H9 (cell line): ENCODE data around the gene MBP. TPM values are rescaled to one million over a fixed set of nuclear protein-coding genes. Genes with fewer than 3 reads are reported as not detected.

Experiments used
- DNase-seq: peaks from one replicate; pipeline ENCODE4 v3.0.0-alpha.2; 2017
- H2AFZ ChIP-seq: one replicate; pipeline ENCODE4 v1.6.1; 2013; ENCODE audit warnings: mild to moderate bottlenecking, low read length, control low read depth, moderate library complexity
- H2AK5ac ChIP-seq: 2 replicates; pipeline ENCODE4 v1.6.1; 2013; ENCODE audit warnings: low read length, control low read depth, mixed read lengths; ENCODE audit not compliant: insufficient read length
- H2BK120ac ChIP-seq: one replicate; pipeline ENCODE4 v1.6.1; 2013; ENCODE audit warnings: low read depth, mild to moderate bottlenecking, low read length, control low read depth, inconsistent platforms; ENCODE audit not compliant: poor library complexity, severe bottlenecking
- H2BK12ac ChIP-seq: 2 replicates; pipeline ENCODE4 v1.6.1; 2013; ENCODE audit warnings: low read length, control low read depth, mixed read lengths, low read depth; ENCODE audit not compliant: insufficient read length
- H2BK15ac ChIP-seq: 2 replicates; pipeline ENCODE4 v1.6.1; 2013; ENCODE audit warnings: low read depth, low read length, control low read depth
- H2BK20ac ChIP-seq: one replicate; pipeline ENCODE4 v1.6.1; 2013; ENCODE audit warnings: low read depth, mild to moderate bottlenecking, low read length, control low read depth, inconsistent platforms; ENCODE audit not compliant: poor library complexity, severe bottlenecking
- H2BK5ac ChIP-seq: 2 replicates; pipeline ENCODE4 v1.6.1; 2013; ENCODE audit warnings: low read length, control low read depth, mixed read lengths; ENCODE audit not compliant: insufficient read length
- H3K14ac ChIP-seq: 2 replicates; pipeline ENCODE4 v1.6.1; 2013; ENCODE audit warnings: low read length, control low read depth; ENCODE audit not compliant: insufficient read depth
- H3K18ac ChIP-seq: 2 replicates; pipeline ENCODE4 v1.6.1; 2013; ENCODE audit warnings: low read depth, mild to moderate bottlenecking, mixed read lengths, low read length, control low read depth; ENCODE audit not compliant: insufficient read length
- H3K23ac ChIP-seq: 2 replicates; pipeline ENCODE4 v1.6.1; 2013; ENCODE audit warnings: low read length, control low read depth, mixed read lengths, low read depth; ENCODE audit not compliant: insufficient read length
- H3K23me2 ChIP-seq: 2 replicates; pipeline ENCODE4 v1.6.1; 2013; ENCODE audit warnings: low read depth, mild to moderate bottlenecking, mixed read lengths, low read length, control low read depth; ENCODE audit not compliant: insufficient read length, poor library complexity, severe bottlenecking
- H3K27ac ChIP-seq: 2 replicates; pipeline ENCODE4 v1.5.1; 2013; ENCODE audit warnings: low read length, control low read depth, mixed read lengths, low read depth; ENCODE audit not compliant: insufficient read length
- H3K27me3 ChIP-seq: 2 replicates; pipeline ENCODE4 v1.6.1; 2013; ENCODE audit warnings: low read length, control low read depth, inconsistent platforms; ENCODE audit not compliant: insufficient read depth
- H3K4ac ChIP-seq: 2 replicates; pipeline ENCODE4 v1.6.1; 2013; ENCODE audit warnings: low read depth, mild to moderate bottlenecking, control low read depth, inconsistent platforms, low read length, moderate library complexity
- H3K4me1 ChIP-seq: 2 replicates; pipeline ENCODE4 v1.6.1; 2013; ENCODE audit warnings: low read length, control low read depth, inconsistent platforms; ENCODE audit not compliant: insufficient read depth
- H3K4me2 ChIP-seq: 2 replicates; pipeline ENCODE4 v1.6.1; 2013; ENCODE audit warnings: low read length, control low read depth, mixed read lengths; ENCODE audit not compliant: insufficient read length, insufficient read depth
- H3K56ac ChIP-seq: 2 replicates; pipeline ENCODE4 v1.6.1; 2013; ENCODE audit warnings: low read depth, mild to moderate bottlenecking, mixed read lengths, low read length, control low read depth; ENCODE audit not compliant: insufficient read length
- H3K79me1 ChIP-seq: 2 replicates; pipeline ENCODE4 v1.6.1; 2013; ENCODE audit warnings: low read depth, mild to moderate bottlenecking, moderate library complexity, low read length, control low read depth, inconsistent platforms; ENCODE audit not compliant: insufficient read depth, poor library complexity, severe bottlenecking
- H3K79me2 ChIP-seq: 2 replicates; pipeline ENCODE4 v1.6.1; 2013; ENCODE audit warnings: low read length, control low read depth, inconsistent platforms; ENCODE audit not compliant: insufficient read depth
- H3K9ac ChIP-seq: 2 replicates; pipeline ENCODE4 v1.6.1; 2013; ENCODE audit warnings: low read length, control low read depth, mixed read lengths; ENCODE audit not compliant: insufficient read length; ENCODE audit errors: extremely low read depth
- H3K9me3 ChIP-seq: one replicate; pipeline ENCODE4 v1.6.1; 2013; ENCODE audit warnings: low read depth, low read length, inconsistent platforms; ENCODE audit not compliant: control insufficient read depth
- H3T11ph ChIP-seq: one replicate; pipeline ENCODE4 v1.6.1; 2013; ENCODE audit warnings: mild to moderate bottlenecking, low read length, control low read depth, inconsistent platforms
- H4K20me1 ChIP-seq: one replicate; pipeline ENCODE4 v1.6.1; 2013; ENCODE audit not compliant: control insufficient read depth, insufficient read length, insufficient read depth
- H4K5ac ChIP-seq: 2 replicates; pipeline ENCODE4 v1.6.1; 2013; ENCODE audit warnings: low read depth, mild to moderate bottlenecking, mixed read lengths, low read length, control low read depth; ENCODE audit not compliant: insufficient read length
- H4K8ac ChIP-seq: replicated peaks from 2 replicates; pipeline ENCODE4 v1.6.1; 2013; ENCODE audit warnings: low read length, control low read depth, mixed read lengths, low read depth; ENCODE audit not compliant: insufficient read length
- H4K91ac ChIP-seq: 2 replicates; pipeline ENCODE4 v1.6.1; 2013; ENCODE audit warnings: low read depth, mild to moderate bottlenecking, moderate library complexity, mixed read lengths, low read length, control low read depth; ENCODE audit not compliant: insufficient read length
- H3K27ac Mint-ChIP-seq, 3 experiments: 2 replicates in 2 of 3; 3 replicates in 1 of 3; pipeline ENCODE4 v1.8.0; 2020 to 2021; ENCODE audit warnings: mixed read lengths in 3 of 3, mild to moderate bottlenecking in 1 of 3, moderate library complexity in 1 of 3
- H3K27me3 Mint-ChIP-seq: 2 replicates; pipeline ENCODE4 v1.8.0; 2021; ENCODE audit warnings: low read depth, mild to moderate bottlenecking, moderate library complexity, mixed read lengths
- H3K36me3 Mint-ChIP-seq, 3 experiments: 2 replicates in 2 of 3; 3 replicates in 1 of 3; pipeline ENCODE4 v1.8.0; 2020 to 2021; ENCODE audit warnings: low read depth in 3 of 3, mixed read lengths in 3 of 3; ENCODE audit not compliant: insufficient read depth in 1 of 3
- H3K4me1 Mint-ChIP-seq, 2 experiments: 2 replicates each; pipeline ENCODE4 v1.8.0; 2020; ENCODE audit warnings: mixed read lengths in 2 of 2
- H3K4me3 Mint-ChIP-seq, 2 experiments: 2 replicates in 1 of 2; 3 replicates in 1 of 2; pipeline ENCODE4 v1.8.0; 2020 to 2021; ENCODE audit warnings: mild to moderate bottlenecking in 2 of 2, mixed read lengths in 2 of 2, moderate library complexity in 1 of 2
- H3K9me3 Mint-ChIP-seq, 2 experiments: 2 replicates in 1 of 2; 3 replicates in 1 of 2; pipeline ENCODE4 v1.8.0; 2020; ENCODE audit warnings: mild to moderate bottlenecking in 2 of 2, mixed read lengths in 2 of 2, moderate library complexity in 1 of 2
- CTCF ChIP-seq: fragments of 200-600 bp; sonication (generic); conservative IDR thresholded peaks from 3 replicates; pipeline ENCODE4 v1.8.0; 2021; ENCODE audit warnings: antibody characterized with exemption, mild to moderate bottlenecking
- WGBS: extraction: QIAGEN DNeasy Blood & Tissue Kit; methylation state at CpG from one replicate; pipeline ENCODE4 v1.1.7; 2013; ENCODE audit warnings: missing lambda C conversion rate, low lambda C conversion rate, mixed read lengths; ENCODE audit not compliant: insufficient read length; ENCODE audit errors: extremely low coverage; 5-methylcytosine and 5-hydroxymethylcytosine counted together
- total RNA-seq: library from RNA; stranded (reverse); gene quantifications from 2 replicates; pipeline ENCODE4 v1.2.1, GENCODE V29; 2021

The MBP gene
- total RNA-seq, 1 experiment from 2014 or later = 8.6 TPM

- Histone ChIP-seq H3K4me1 (peaks cover 3% of the 10 kb centered on the region; the same call in 1 of the 2 replicates), H3K9me3 (no peaks in the 10 kb centered on the region), H2BK20ac (no peak overlapping the region), H2AFZ (no peak overlapping the region), H3K56ac (no peak overlapping the region), H3K27ac (no peak overlapping the region), H3K18ac (no peak overlapping the region), H2AK5ac (no peak overlapping the region), H2BK15ac (no peak overlapping the region), H3T11ph (no peak overlapping the region), H4K91ac (no peak overlapping the region), H3K4ac (no peak overlapping the region), H3K27me3 (no peaks in the 10 kb centered on the region), H3K23ac (no peak overlapping the region), H3K4me2 (no peak overlapping the region), H4K8ac (no peak overlapping the region), H3K79me1 (no peaks in the 10 kb centered on the region), H2BK5ac (no peak overlapping the region), H3K14ac (no peak overlapping the region), H2BK120ac (no peak overlapping the region), H3K9ac (no peak overlapping the region), H3K79me2 (no peaks in the 10 kb centered on the region), H3K23me2 (no peaks in the 10 kb centered on the region), H2BK12ac (no peak overlapping the region), H4K5ac (no peak overlapping the region), H4K20me1 (no peaks in the 10 kb centered on the region)
- peaks cover 5 to 7% of the 10 kb centered on the region in 2 experiments; a peak in 3 of 4 replicates for H3K4me1 Mint-ChIP-seq
- no peaks in the 10 kb centered on the region; a peak in 1 of 7 replicates for H3K36me3 Mint-ChIP-seq
- no peak overlapping the region for H3K4me3 Mint-ChIP-seq
- no CpG with 5 or more reads among the region's 6 CpGs for WGBS
- DNase-seq = no peak
- no peaks in the 10 kb centered on the region for H3K9me3 Mint-ChIP-seq
- H3K27ac Mint-ChIP-seq = no peak overlapping the region
- no peak for TF ChIP-seq CTCF
- H3K27me3 Mint-ChIP-seq = no peaks in the 10 kb centered on the region
These were observed 53.5 kb downstream of the MBP start for GRCh38 chr18:77079088-77079487.
